Breast epithelium (tissue), 4 donors: ENCODE data around the gene KLHDC8A. TPM values are rescaled to one million over a fixed set of nuclear protein-coding genes. Genes with fewer than 3 reads are reported as not detected.
A peak's percentile ranks its signal among the peaks of the same experiment; 100 is the strongest.

Experiments used
- DNase-seq, 2 donors: peaks; one replicate each; pipeline ENCODE4 v3.0.0-alpha.2; 2019; ENCODE audit warnings: low spot score in 2 of 2
- H3K27ac ChIP-seq, 2 donors: fragments of 200-600 bp; sonication (generic) in 1 of 2; one replicate each; pipeline ENCODE4 v1.5.1; 2016 to 2019; ENCODE audit warnings: mild to moderate bottlenecking in 1 of 2
- H3K27me3 ChIP-seq, 2 donors: fragments of 200-600 bp; sonication (generic) in 1 of 2; one replicate each; pipeline versions ENCODE4 v1.5.1 to v1.6.0; 2017 to 2019; ENCODE audit warnings: control low read depth in 1 of 2, mild to moderate bottlenecking in 1 of 2
- H3K36me3 ChIP-seq: fragments of 200-600 bp; one replicate; pipeline ENCODE4 v1.5.1; 2019
- H3K4me1 ChIP-seq, 2 donors: fragments of 200-600 bp; sonication (generic); one replicate each; pipeline ENCODE4 v1.5.1; 2016 to 2019; ENCODE audit warnings: control low read depth in 1 of 2
- H3K4me3 ChIP-seq, 3 donors: fragments of 200-600 bp; sonication (generic); 1 replicate in 2 of 3; 2 replicates in 1 of 3; pipeline ENCODE4 v1.5.1; 2016 to 2019; ENCODE audit warnings: mild to moderate bottlenecking in 3 of 3, moderate library complexity in 2 of 3
- H3K9me3 ChIP-seq, 2 donors: fragments of 200-600 bp; sonication (generic) in 1 of 2; one replicate each; pipeline ENCODE4 v1.5.1; 2016 to 2019; ENCODE audit warnings: control low read depth in 1 of 2
- CTCF ChIP-seq, 3 donors: fragments of 450-650 bp; IDR thresholded peaks; one replicate each; pipeline ENCODE4 v1.5.1; 2016 to 2017; ENCODE audit warnings: antibody characterized with exemption in 3 of 3, mild to moderate bottlenecking in 3 of 3, moderate library complexity in 3 of 3
- POLR2A ChIP-seq: fragments of 450-650 bp; IDR thresholded peaks from one replicate; pipeline ENCODE4 v1.6.1; 2016; ENCODE audit warnings: antibody characterized with exemption, mild to moderate bottlenecking, moderate library complexity
- POLR2AphosphoS5 ChIP-seq, 3 donors: sonication (generic); formaldehyde crosslinking; IDR thresholded peaks; one replicate each; pipeline ENCODE4 v1.6.1; 2017; ENCODE audit warnings: antibody characterized with exemption in 3 of 3
- intact Hi-C: fragments of 100-400 bp; cut with DNase I; formaldehyde crosslinking; loops from one replicate; pipeline ENCODE4 v1.15.1; 2023; ENCODE audit warnings: low total_unique reads
- total RNA-seq, 3 donors: library from RNA; depleted of rRNA; stranded (reverse); fragments of >200 nt; gene quantifications; one replicate each; pipeline ENCODE4 v1.1.0, GENCODE V29; 2016

The KLHDC8A gene
- total RNA-seq, 3 donors from 2014 or later: not detected

- Histone ChIP-seq H3K4me1 (peaks cover 5% of the 10 kb centered on the region in 2 donors), H3K27ac (no peak overlapping the region), H3K36me3 (no peaks in the 10 kb centered on the region), H3K4me3 (no peak overlapping the region), H3K9me3 (no peaks in the 10 kb centered on the region), H3K27me3 (no peaks in the 10 kb centered on the region)
- intact Hi-C loops: no loop called here
- no peak for TF ChIP-seq POLR2A
- TF ChIP-seq CTCF (IDR thresholded peaks at IDR 0.05): no peak
- TF ChIP-seq POLR2AphosphoS5 (IDR thresholded peaks at IDR 0.05): no peak
- no peak for DNase-seq
Observed at GRCh38 chr1:205358579-205358978, 1.9 kb upstream of the KLHDC8A start.

GRCh38 chr1:205357567-205357966 lies 845 bp upstream of the KLHDC8A start:
- H3K27me3 ChIP-seq: no peaks in the 10 kb centered on the region
- TF ChIP-seq POLR2AphosphoS5 (IDR thresholded peaks at IDR 0.05): no peak
- no peak for TF ChIP-seq POLR2A
- TF ChIP-seq CTCF (IDR thresholded peaks at IDR 0.05): no peak
- H3K36me3 ChIP-seq: no peaks in the 10 kb centered on the region
- H3K27ac ChIP-seq: peak overlapping the region in 1 of 2 donors; percentile 27
- no peaks in the 10 kb centered on the region for H3K9me3 ChIP-seq
- intact Hi-C loops: no loop called here
- no peak overlapping the region for H3K4me3 ChIP-seq
- H3K4me1 ChIP-seq: peaks cover 5% of the 10 kb centered on the region in 2 donors
- no peak for DNase-seq

- DNase-seq: peak in 1 of 2 donors; percentile 87
- TF ChIP-seq POLR2AphosphoS5 (IDR thresholded peaks at IDR 0.05) (peak in 1 of 3 donors; percentile 60), CTCF (IDR thresholded peaks at IDR 0.05) (no peak)
- no peaks in the 10 kb centered on the region for H3K36me3 ChIP-seq
- H3K4me3 ChIP-seq: no peak overlapping the region
- H3K9me3 ChIP-seq: no peaks in the 10 kb centered on the region
- H3K27ac ChIP-seq: peak overlapping the region; percentile 15 to 54
- intact Hi-C loops: no loop called here
- H3K27me3 ChIP-seq: no peaks in the 10 kb centered on the region
- peaks cover 5% of the 10 kb centered on the region in 2 donors for H3K4me1 ChIP-seq
Observed at GRCh38 chr1:205355075-205355453, 1.7 kb downstream of the KLHDC8A start.

- peak overlapping the region in 1 of 2 donors; percentile 15 for H3K27ac ChIP-seq
- no peaks in the 10 kb centered on the region for H3K36me3 ChIP-seq
- peak in 1 of 2 donors; percentile 52 for DNase-seq
- peak; percentile 67 to 78 (median 74) for TF ChIP-seq CTCF (IDR thresholded peaks at IDR 0.05)
- TF ChIP-seq POLR2AphosphoS5 (IDR thresholded peaks at IDR 0.05): no peak
- H3K27me3 ChIP-seq: no peaks in the 10 kb centered on the region
- H3K4me1 ChIP-seq: peaks cover 5% of the 10 kb centered on the region in 2 donors
- no peak overlapping the region for H3K4me3 ChIP-seq
- no peaks in the 10 kb centered on the region for H3K9me3 ChIP-seq
- intact Hi-C loops: no loop called here
Observed at GRCh38 chr1:205354259-205355074, 2.3 kb downstream of the KLHDC8A start.

- TF ChIP-seq POLR2AphosphoS5 (IDR thresholded peaks at IDR 0.05) (no peak), POLR2A (no peak), CTCF (IDR thresholded peaks at IDR 0.05) (no peak)
- H3K4me3 ChIP-seq: no peak overlapping the region
- no peak overlapping the region for H3K27ac ChIP-seq
- no peaks in the 10 kb centered on the region for H3K36me3 ChIP-seq
- DNase-seq: no peak
- peaks cover 5% of the 10 kb centered on the region in 2 donors for H3K4me1 ChIP-seq
- no peaks in the 10 kb centered on the region for H3K27me3 ChIP-seq
- intact Hi-C loops: no loop called here
- no peaks in the 10 kb centered on the region for H3K9me3 ChIP-seq
Observed at GRCh38 chr1:205353612-205354011, 3.1 kb downstream of the KLHDC8A start.
